HEK293 (cell line): ENCODE results near the gene ZNF248.

ENCODE experiments used
- CTCF ChIP-seq: fragments of 450-650 bp; formaldehyde crosslinking; IDR thresholded peaks from 2 replicates; pipeline ENCODE4 v1.5.1; 2016; ENCODE audit warnings: missing biosample characterization, missing genetic modification characterization
- ELK4 ChIP-seq: IDR thresholded peaks from 2 replicates; pipeline ENCODE4 v1.6.1; 2011; ENCODE audit warnings: mild to moderate bottlenecking, low read depth, low read length, borderline replicate concordance
- HOXA7 ChIP-seq: sonication (generic); formaldehyde crosslinking; IDR thresholded peaks from 2 replicates; pipeline ENCODE4 v1.8.1; 2022; ENCODE audit warnings: missing genetic modification reagents, borderline replicate concordance
- ZNF791 ChIP-seq: fragments of 450-650 bp; formaldehyde crosslinking; IDR thresholded peaks from 2 replicates; pipeline ENCODE4 v1.5.1; 2016; ENCODE audit warnings: missing biosample characterization, missing genetic modification characterization
- TF ChIP-seq, protein P1 (sequence below): fragments of 450-650 bp; formaldehyde crosslinking; IDR thresholded peaks from 2 replicates; pipeline ENCODE4 v1.5.1; 2016; ENCODE audit warnings: missing biosample characterization, missing genetic modification characterization

GRCh38 chr10:37819797-37820196, 37.6 kb downstream of the ZNF248 start:
- no peak for TF ChIP-seq HOXA7 (CRISPR knock-in tag)
- TF ChIP-seq, protein P1, sequence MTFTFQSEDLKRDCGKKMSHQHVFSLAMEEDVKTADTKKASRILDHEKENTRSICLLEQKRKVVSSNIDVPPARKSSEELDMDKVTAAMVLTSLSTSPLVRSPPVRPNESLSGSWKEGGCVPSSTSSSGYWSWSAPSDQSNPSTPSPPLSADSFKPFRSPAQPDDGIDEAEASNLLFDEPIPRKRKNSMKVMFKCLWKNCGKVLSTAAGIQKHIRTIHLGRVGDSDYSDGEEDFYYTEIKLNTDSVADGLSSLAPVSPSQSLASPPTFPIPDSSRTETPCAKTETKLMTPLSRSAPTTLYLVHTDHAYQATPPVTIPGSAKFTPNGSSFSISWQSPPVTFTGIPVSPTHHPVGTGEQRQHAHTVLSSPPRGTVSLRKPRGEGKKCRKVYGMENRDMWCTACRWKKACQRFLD (tag by site-specific recombination): no peak
- TF ChIP-seq CTCF (tag by site-specific recombination): no peak
- TF ChIP-seq ZNF791 (tag by site-specific recombination): no peak
- TF ChIP-seq ELK4: no peak
